ENCODE measurements around the gene ADNP.

Gene ADNP

GRCh38 chr20:50930976-50931305, 296 bp downstream of the ADNP start:
- peaks cover 19 to 46% of the 10 kb centered on the region in 2 experiments for H3K4me1 ChIP-seq (ENCODE audit: control insufficient read depth in 1 of 2, insufficient read depth in 1 of 2, low read depth in 1 of 2, low read length in 1 of 2)
- H3K9me3 ChIP-seq: no peaks in the 10 kb centered on the region
- H3K36me3 ChIP-seq: peaks cover 30% of the 10 kb centered on the region
- H3K27ac ChIP-seq: peak overlapping the region; percentile 94
- H3K4me3 ChIP-seq (ENCODE audit: low read depth in 1 of 2, low read length in 1 of 2): peak overlapping the region; percentile 79 to 84
- H3K27me3 ChIP-seq: no peaks in the 10 kb centered on the region
- no peak for TF ChIP-seq CTCF (IDR thresholded peaks at IDR 0.05)

- no peaks in the 10 kb centered on the region for H3K27me3 ChIP-seq
- no peak for TF ChIP-seq CTCF (IDR thresholded peaks at IDR 0.05)
- peaks cover 25% of the 10 kb centered on the region for H3K36me3 ChIP-seq
- peak overlapping the region; percentile 77 to 84 for H3K4me3 ChIP-seq (ENCODE audit: low read depth in 1 of 2, low read length in 1 of 2)
- H3K9me3 ChIP-seq: no peaks in the 10 kb centered on the region
- H3K27ac ChIP-seq: peak overlapping the region; percentile 94
- peaks cover 19 to 46% of the 10 kb centered on the region in 2 experiments for H3K4me1 ChIP-seq (ENCODE audit: control insufficient read depth in 1 of 2, insufficient read depth in 1 of 2, low read depth in 1 of 2, low read length in 1 of 2)
Measured at GRCh38 chr20:50930139-50930975, 880 bp downstream of the ADNP start.

GRCh38 chr20:50929299-50930138, 1.7 kb downstream of the ADNP start:
- Histone ChIP-seq H3K27ac (peak overlapping the region; percentile 94), H3K9me3 (no peaks in the 10 kb centered on the region), H3K36me3 (peaks cover 16% of the 10 kb centered on the region), H3K27me3 (no peaks in the 10 kb centered on the region), H3K4me1 (ENCODE audit: control insufficient read depth in 1 of 2, insufficient read depth in 1 of 2, low read depth in 1 of 2, low read length in 1 of 2) (peaks cover 19 to 47% of the 10 kb centered on the region in 2 experiments), H3K4me3 (ENCODE audit: low read depth in 1 of 2, low read length in 1 of 2) (peak overlapping the region; percentile 77 to 84)
- TF ChIP-seq CTCF (IDR thresholded peaks at IDR 0.05): peak; percentile 83

GRCh38 chr20:50928469-50928868, 2.8 kb downstream of the ADNP start:
- H3K27ac ChIP-seq: peak overlapping the region; percentile 94
- TF ChIP-seq CTCF (IDR thresholded peaks at IDR 0.05): peak; percentile 9
- peaks cover 24 to 52% of the 10 kb centered on the region in 2 experiments for H3K4me1 ChIP-seq (ENCODE audit: control insufficient read depth in 1 of 2, insufficient read depth in 1 of 2, low read depth in 1 of 2, low read length in 1 of 2)
- H3K4me3 ChIP-seq (ENCODE audit: low read depth in 1 of 2, low read length in 1 of 2): no peak overlapping the region
- H3K36me3 ChIP-seq: peaks cover 7% of the 10 kb centered on the region
- H3K27me3 ChIP-seq: no peaks in the 10 kb centered on the region
- H3K9me3 ChIP-seq: no peaks in the 10 kb centered on the region

GRCh38 chr20:50926530-50926929, 4.7 kb downstream of the ADNP start:
- no peak overlapping the region for H3K27ac ChIP-seq
- H3K9me3 ChIP-seq: no peaks in the 10 kb centered on the region
- no peak for TF ChIP-seq CTCF (IDR thresholded peaks at IDR 0.05)
- no peaks in the 10 kb centered on the region for H3K36me3 ChIP-seq
- H3K4me1 ChIP-seq (ENCODE audit: control insufficient read depth in 1 of 2, insufficient read depth in 1 of 2, low read depth in 1 of 2, low read length in 1 of 2): peaks cover 25 to 46% of the 10 kb centered on the region in 2 experiments
- no peak overlapping the region for H3K4me3 ChIP-seq (ENCODE audit: low read depth in 1 of 2, low read length in 1 of 2)
- H3K27me3 ChIP-seq: no peaks in the 10 kb centered on the region

Measured in neutrophil (primary cell).